NCI-H1417 treated with DMSO at 0.1 percent for 48 hours (cell line): ENCODE data around the gene DNM2.
A peak's percentile ranks its signal among the peaks of the same experiment; 100 is the strongest.
"Not testable (repeated sequence)": the region's sequence is repeated elsewhere in the genome, so short reads cannot be mapped to it uniquely, and the experiment has no call there.

Experiments used
- DNase-seq: peaks from one replicate; lab custom pipeline; 2025; lab: John Stamatoyannopoulos, UW

Gene DNM2

GRCh38 chr19:10817291-10818038, 99.6 kb downstream of the DNM2 start:
- DNase-seq: no peak

- DNase-seq: no peak
Measured at GRCh38 chr19:10818301-10819123, 100.6 kb downstream of the DNM2 start.

- DNase-seq: no peak
Measured at GRCh38 chr19:10819124-10820060, 101.5 kb downstream of the DNM2 start.

GRCh38 chr19:10820173-10820572, 102.3 kb downstream of the DNM2 start:
- DNase-seq: no peak

GRCh38 chr19:10823690-10824089, 105.8 kb downstream of the DNM2 start:
- no peak for DNase-seq

GRCh38 chr19:10826231-10826630, 108.4 kb downstream of the DNM2 start:
- no peak for DNase-seq

- no peak for DNase-seq
Measured at GRCh38 chr19:10826846-10827245, 109.0 kb downstream of the DNM2 start.

- no peak for DNase-seq
Measured at GRCh38 chr19:10828981-10829821, 111.3 kb downstream of the DNM2 start.

GRCh38 chr19:10829967-10830366, 112.1 kb downstream of the DNM2 start:
- DNase-seq: no peak

GRCh38 chr19:10830370-10830769, 112.5 kb downstream of the DNM2 start:
- no peak for DNase-seq

- no peak for DNase-seq
Measured at GRCh38 chr19:10830931-10831779, 113.3 kb downstream of the DNM2 start.

GRCh38 chr19:10831987-10832938, 114.4 kb downstream of the DNM2 start:
- no peak for DNase-seq

- no peak for DNase-seq
Measured at GRCh38 chr19:10832939-10833296, 115.0 kb downstream of the DNM2 start.

- no peak for DNase-seq
Measured at GRCh38 chr19:10835089-10835753, 117.3 kb downstream of the DNM2 start.

GRCh38 chr19:10835754-10836478, 118.0 kb downstream of the DNM2 start, which contains the start of gene TMED1:
TSS of gene TMED1 (minus strand) at chr19:10836212. CDS start at chr19:10836191, 21 bp downstream.
- peak; percentile 96 for DNase-seq

- DNase-seq: no peak
Measured at GRCh38 chr19:10836479-10837330, 118.8 kb downstream of the DNM2 start.

GRCh38 chr19:10837649-10838048, 119.8 kb downstream of the DNM2 start:
- not testable (repeated sequence) for DNase-seq
